GM12873 (cell line): ENCODE measurements around the gene PDZD2.

ENCODE experiments used
- CTCF ChIP-seq: IDR thresholded peaks from 2 replicates; pipeline ENCODE4 v1.5.1; 2012; ENCODE audit warnings: low read depth, mild to moderate bottlenecking, moderate library complexity, low read length, control low read depth; ENCODE audit not compliant: insufficient read depth; ENCODE audit errors: missing control alignments

PDZD2 gene

GRCh38 chr5:31708089-31708488 is 69.2 kb downstream of the PDZD2 start:
- no peak for TF ChIP-seq CTCF

GRCh38 chr5:31711363-31711762 is 72.4 kb downstream of the PDZD2 start:
- TF ChIP-seq CTCF, result no peak

DNA sequence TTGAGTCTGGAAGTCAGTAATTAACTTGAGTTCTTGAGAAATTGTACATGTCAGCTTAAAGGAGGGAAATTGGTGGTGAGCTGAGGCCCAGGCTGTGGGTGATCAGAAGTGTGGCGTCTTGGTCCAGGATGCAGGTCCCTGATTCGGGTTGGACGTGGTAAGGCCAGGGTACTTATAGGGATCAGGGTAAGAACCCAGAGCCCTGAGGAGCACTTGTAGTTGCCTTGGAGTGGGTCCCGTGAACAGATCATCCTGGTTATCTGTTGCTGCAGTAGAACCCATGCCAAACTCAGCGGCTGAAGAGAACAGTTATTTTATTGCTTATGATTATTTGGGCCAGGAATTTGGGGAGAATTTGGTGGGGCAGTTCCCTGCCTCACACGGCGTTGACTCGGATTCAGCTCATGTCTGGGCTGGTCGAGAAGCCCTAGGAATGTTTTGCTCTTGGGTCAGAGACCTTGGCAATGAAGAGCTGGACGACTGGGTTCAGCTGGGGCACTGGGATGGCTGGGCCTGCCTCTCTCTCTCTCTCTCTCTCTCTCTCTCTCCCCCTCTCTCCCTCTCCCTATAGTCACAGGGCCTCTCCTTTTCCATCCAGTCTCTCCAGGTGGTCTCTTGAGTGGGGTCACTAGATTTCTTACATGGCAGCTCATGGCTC is 73.1 kb downstream of the PDZD2 start:
- TF ChIP-seq CTCF, result no peak

DNA sequence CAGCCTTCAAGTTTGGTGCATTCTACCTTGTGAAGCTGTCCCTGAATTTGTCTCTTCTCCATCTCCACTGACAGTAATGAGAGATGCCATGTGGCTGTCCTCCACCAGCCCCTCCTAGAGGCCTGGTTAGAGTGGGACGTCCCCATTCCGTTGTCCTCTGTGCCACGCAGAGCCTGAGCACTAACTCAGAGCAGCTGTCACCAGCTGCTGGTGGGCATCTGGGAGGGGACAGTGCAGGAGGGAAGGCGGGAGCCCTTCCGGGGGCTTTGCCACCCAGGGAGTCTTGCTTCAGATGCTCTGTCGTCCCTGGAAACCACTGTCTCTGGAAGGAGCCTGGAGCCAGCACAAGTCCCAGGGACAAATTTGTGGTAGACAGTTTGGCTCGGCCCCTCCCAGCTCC is 78.6 kb downstream of the PDZD2 start:
- TF ChIP-seq CTCF, result no peak

DNA sequence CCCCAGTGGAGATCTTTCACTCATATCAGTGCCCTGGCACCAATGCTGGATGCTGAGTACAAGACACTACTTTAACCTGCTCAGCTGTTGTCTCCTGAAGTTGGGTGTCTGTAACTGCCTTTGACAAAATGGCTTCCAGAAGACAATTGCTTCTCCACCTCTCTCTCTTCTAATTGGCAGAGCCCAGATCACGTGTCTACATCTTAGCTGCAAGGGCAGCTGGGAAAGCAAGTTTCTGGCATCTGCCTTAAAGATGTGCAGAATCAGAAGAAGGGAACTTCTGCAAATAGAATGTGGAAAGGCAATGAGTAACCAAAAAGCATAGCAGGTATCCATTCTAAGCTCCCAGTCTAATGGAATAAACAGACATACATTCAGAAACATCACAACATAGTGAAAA is 81.1 kb downstream of the PDZD2 start:
- no peak for TF ChIP-seq CTCF

GRCh38 chr5:31720811-31721345 is 81.9 kb downstream of the PDZD2 start:
- no peak for TF ChIP-seq CTCF

DNA sequence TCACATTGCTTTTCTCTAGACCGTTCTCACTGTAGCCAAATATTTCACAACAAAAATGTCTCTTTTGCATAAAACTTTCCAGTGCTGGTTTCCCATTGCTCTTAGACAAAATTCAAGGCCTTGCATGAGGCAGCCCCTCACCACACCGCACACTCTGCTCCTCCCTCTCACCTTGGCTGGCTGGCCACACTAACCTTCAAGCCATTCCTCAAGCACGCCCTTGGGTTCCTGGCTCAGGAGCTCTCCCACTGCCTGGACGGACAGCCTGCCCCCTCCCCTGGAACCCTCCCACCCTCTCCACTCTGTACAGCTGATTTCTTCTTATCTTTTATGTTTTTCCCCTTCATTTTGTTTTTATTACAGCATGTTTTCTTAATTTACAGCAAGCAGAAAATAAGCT is 83.2 kb downstream of the PDZD2 start:
- no peak for TF ChIP-seq CTCF
